Measurements from ENCODE around the gene NPRL2. TPM values are rescaled to one million over a fixed set of nuclear protein-coding genes. Genes with fewer than 3 reads are reported as not detected.

The NPRL2 gene
- total RNA-seq, 2 donors from 2014 or later: 27.0 to 30.9 TPM

DNA sequence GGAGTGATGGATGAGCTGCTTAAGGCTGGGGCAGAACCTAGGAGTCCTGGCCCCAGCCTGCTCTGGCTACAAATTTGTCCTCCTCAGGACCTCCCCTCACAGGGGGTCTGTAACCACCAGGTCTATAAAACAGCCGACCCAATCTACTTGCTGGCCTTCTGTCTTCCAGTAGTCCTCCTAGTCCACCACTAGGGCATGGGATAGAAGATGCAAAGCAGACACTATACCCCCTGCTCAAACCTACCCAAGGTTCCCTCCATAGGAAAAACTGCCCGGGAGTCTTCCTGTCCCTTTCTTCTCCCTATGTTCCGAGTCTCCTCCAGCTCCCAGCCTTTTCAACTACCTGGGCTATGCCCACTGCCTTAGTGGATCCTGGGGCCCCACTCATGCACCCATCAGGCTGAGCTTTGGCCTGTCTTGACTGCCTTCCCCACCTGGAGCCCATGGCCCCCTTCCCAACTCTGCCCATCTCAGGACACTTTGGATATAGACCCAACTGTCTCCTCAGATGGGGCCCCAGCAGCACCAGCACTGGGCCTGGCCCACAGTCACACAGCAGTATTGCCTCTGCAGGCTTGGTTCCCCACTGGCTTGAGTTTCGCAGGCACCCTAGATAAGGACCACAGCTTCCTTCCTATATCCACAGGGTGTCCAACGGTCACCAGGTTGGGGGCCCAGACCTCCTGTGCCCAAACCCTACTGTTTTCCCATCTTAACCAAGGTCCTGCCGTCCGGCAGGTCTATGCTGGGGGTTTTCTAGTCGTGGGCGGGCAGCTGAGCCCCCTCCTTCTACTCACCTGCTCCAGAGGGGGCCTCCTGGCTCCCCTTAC lies 52.5 kb downstream of the NPRL2 start:
- no peak for ATAC-seq
- peaks cover 56% of the 10 kb centered on the region for H3K4me1 ChIP-seq
- intact Hi-C loops (cut with DNase I): no loop called here
- peak in 1 of 4 donors; percentile 17 for DNase-seq
- no peaks in the 10 kb centered on the region for H3K36me3 ChIP-seq (replicated peaks in 1 of 2; ENCODE audit: insufficient read depth in 1 of 2, low read depth in 2 of 2)
- no peaks in the 10 kb centered on the region for H3K9me3 ChIP-seq
- H3K27ac ChIP-seq: peak overlapping the region; percentile 77 to 91 (median 81)
- TF ChIP-seq POLR2A (IDR thresholded peaks at IDR 0.05) (no peak), CTCF (IDR thresholded peaks at IDR 0.05) (no peak)
- WGBS, 2 donors: 42 to 59% methylated on average over 9 of the region's 9 CpGs
- H3K27me3 ChIP-seq: no peaks in the 10 kb centered on the region
- H3K4me3 ChIP-seq: no peak overlapping the region

DNA sequence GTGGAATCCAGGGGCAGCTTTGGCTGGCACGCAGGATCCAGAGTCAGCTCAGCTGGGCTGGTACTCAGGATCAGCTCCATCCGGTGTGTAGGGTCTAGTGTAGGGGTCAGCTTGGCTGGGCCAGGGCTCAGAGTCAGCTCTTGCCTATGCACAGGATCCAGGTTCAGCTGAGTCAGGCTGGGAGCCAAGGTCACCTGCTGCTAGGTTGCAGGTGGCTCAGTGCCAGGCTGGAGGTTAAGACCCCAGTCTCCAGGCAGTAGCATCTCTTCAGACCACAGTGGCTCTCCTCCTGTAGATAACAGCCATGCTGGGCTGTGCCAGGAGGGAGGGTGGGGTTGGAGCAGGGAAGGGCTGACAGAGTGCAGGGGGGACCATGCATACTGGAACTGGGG lies 53.2 kb downstream of the NPRL2 start:
- 71% methylated on average over 2 of the region's 2 CpGs; no CpG with 5 or more reads in 1 of the 2 donors for WGBS, 2 donors
- peaks cover 56% of the 10 kb centered on the region for H3K4me1 ChIP-seq
- DNase-seq: peak in 2 of 4 donors; percentile 12 to 45

More for the DNA sequence above, 53.2 kb downstream of the NPRL2 start:
- H3K9me3 ChIP-seq: no peaks in the 10 kb centered on the region
- ATAC-seq: no peak
- H3K27ac ChIP-seq: peak overlapping the region in 1 of 4 donors; percentile 91
- no peaks in the 10 kb centered on the region for H3K27me3 ChIP-seq
- intact Hi-C loops (cut with DNase I): no loop called here
- H3K4me3 ChIP-seq: no peak overlapping the region
- no peak for TF ChIP-seq POLR2A (IDR thresholded peaks at IDR 0.05)
- no peak for TF ChIP-seq CTCF (IDR thresholded peaks at IDR 0.05)
- no peaks in the 10 kb centered on the region for H3K36me3 ChIP-seq (replicated peaks in 1 of 2; ENCODE audit: insufficient read depth in 1 of 2, low read depth in 2 of 2)

Other genes with a start within 250 kb of the NPRL2 start
- gene SEMA3F, start 195.5 kb downstream of the NPRL2 start, total RNA-seq: 10 to 100 TPM in 1 of 2 donors, 1 to 10 TPM in 1; 5.2 to 25.4 TPM
- gene GNAT1, start 159.2 kb downstream of the NPRL2 start, total RNA-seq: not detected
- gene SLC38A3, start 145.5 kb downstream of the NPRL2 start, total RNA-seq: 10 to 100 TPM in 1 of 2 donors, 1 to 10 TPM in 1; 4.6 to 48.0 TPM
- 10 to 100 TPM; 46.2 to 53.7 TPM for gene GNAI2, start 114.6 kb downstream of the NPRL2 start, total RNA-seq
- gene SEMA3B, start 81.6 kb downstream of the NPRL2 start, total RNA-seq: 100 to 1,000 TPM in 1 of 2 donors, 10 to 100 TPM in 1; 71.1 to 116 TPM
- not detected for gene LSMEM2, start 71.7 kb downstream of the NPRL2 start, total RNA-seq
- gene IFRD2, start 58.3 kb downstream of the NPRL2 start, total RNA-seq: 100 to 1,000 TPM in 1 of 2 donors, 10 to 100 TPM in 1; 75.8 to 103 TPM
- gene HYAL3, start 51.4 kb downstream of the NPRL2 start, total RNA-seq: 1 to 10 TPM in 1 of 2 donors, under 1 TPM in 1; 0.99 to 2.3 TPM
- gene NAA80, start 51.4 kb downstream of the NPRL2 start, total RNA-seq: 10 to 100 TPM in 1 of 2 donors, 1 to 10 TPM in 1; 4.4 to 11.2 TPM
- gene HYAL1, start 47.2 kb downstream of the NPRL2 start, total RNA-seq: 10 to 100 TPM; 13.0 to 20.4 TPM
- 10 to 100 TPM; 35.6 to 48.3 TPM for gene HYAL2, start 28.0 kb downstream of the NPRL2 start, total RNA-seq
- 10 to 100 TPM; 12.9 to 31.6 TPM for gene TUSC2, start 22.6 kb downstream of the NPRL2 start, total RNA-seq
- 10 to 100 TPM; 26.7 to 30.0 TPM for gene RASSF1, start 9.9 kb downstream of the NPRL2 start, total RNA-seq
- 1 to 10 TPM; 1.3 to 2.3 TPM for gene ZMYND10, start 5.0 kb downstream of the NPRL2 start, total RNA-seq
- gene CYB561D2, start 87 bp upstream of the NPRL2 start, total RNA-seq: 10 to 100 TPM; 11.4 to 29.0 TPM
- 10 to 100 TPM; 39.4 to 54.1 TPM for gene TMEM115, start 8.7 kb upstream of the NPRL2 start, total RNA-seq
- 1 to 10 TPM; 1.3 TPM for gene CACNA2D2, start 152.9 kb upstream of the NPRL2 start, total RNA-seq
- gene C3orf18, start 217.0 kb upstream of the NPRL2 start, total RNA-seq: 10 to 100 TPM in 1 of 2 donors, 1 to 10 TPM in 1; 6.3 to 11.4 TPM
- gene HEMK1, start 218.7 kb upstream of the NPRL2 start, total RNA-seq: 1 to 10 TPM; 6.7 to 9.6 TPM

All from body of pancreas (tissue), 4 donors.